Endothelial cell (in vitro differentiated cells): Measurements from ENCODE around the gene SUPT7L. TPM values are rescaled to one million over a fixed set of nuclear protein-coding genes. Genes with fewer than 3 reads are reported as not detected.

Source experiments
- DNase-seq: peaks from one replicate; pipeline ENCODE4 v3.0.0; 2021; ENCODE audit warnings: low spot score
- H3K27ac Mint-ChIP-seq: one replicate; pipeline ENCODE4 v1.8.0; 2021; ENCODE audit warnings: mixed read lengths, inconsistent platforms; ENCODE audit not compliant: unreplicated experiment
- H3K27me3 Mint-ChIP-seq: one replicate; pipeline ENCODE4 v1.8.0; 2021; ENCODE audit warnings: mild to moderate bottlenecking, moderate library complexity, mixed read lengths, inconsistent platforms; ENCODE audit not compliant: unreplicated experiment
- H3K36me3 Mint-ChIP-seq: one replicate; pipeline ENCODE4 v1.8.0; 2021; ENCODE audit warnings: mild to moderate bottlenecking, low read depth, mixed read lengths, inconsistent platforms; ENCODE audit not compliant: unreplicated experiment
- H3K4me1 Mint-ChIP-seq: one replicate; pipeline ENCODE4 v1.8.0; 2021; ENCODE audit warnings: mild to moderate bottlenecking, mixed read lengths, inconsistent platforms; ENCODE audit not compliant: unreplicated experiment
- H3K4me3 Mint-ChIP-seq: one replicate; pipeline ENCODE4 v1.8.0; 2021; ENCODE audit warnings: mild to moderate bottlenecking, mixed read lengths, inconsistent platforms; ENCODE audit not compliant: unreplicated experiment
- H3K9me3 Mint-ChIP-seq: one replicate; pipeline ENCODE4 v1.8.0; 2021; ENCODE audit warnings: mixed read lengths, inconsistent platforms; ENCODE audit not compliant: unreplicated experiment
- total RNA-seq: library from RNA; stranded (reverse); fragmentation: NEBNext Ultra II Directional; extraction: Animal tissue kit (Norgen Biotek cat#: 25700); gene quantifications from one replicate; pipeline ENCODE4 v1.2.1, GENCODE V29; 2021; ENCODE audit not compliant: unreplicated experiment
- TF ChIP-seq, protein P1 (sequence below): fragments of 200-600 bp; sonication (generic); IDR thresholded peaks from one replicate; pipeline ENCODE4 v1.5.0; 2021; ENCODE audit warnings: antibody characterized with exemption; ENCODE audit not compliant: unreplicated experiment

The SUPT7L gene
- total RNA-seq, 1 donor from 2014 or later: 39.1 TPM

DNA sequence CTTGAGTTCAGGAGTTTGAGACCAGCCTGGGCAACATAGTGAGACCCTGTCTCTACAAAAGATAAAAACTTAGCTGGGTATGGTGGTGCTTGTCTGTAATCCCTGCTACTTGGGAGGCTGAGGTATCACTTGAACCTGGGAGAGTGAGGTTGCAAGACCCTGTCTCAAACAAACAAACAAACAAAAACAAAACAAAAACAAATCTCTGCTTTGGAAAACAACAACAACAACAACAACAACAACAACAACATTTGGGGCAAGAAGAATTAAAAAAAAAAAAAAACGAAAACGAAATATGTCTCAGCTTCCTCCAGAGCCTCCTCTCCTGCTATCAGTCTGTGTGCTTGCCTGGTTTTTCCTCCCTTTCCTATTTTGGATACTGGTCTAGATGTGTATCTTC is 17.2 kb upstream of the SUPT7L start:
- Mint-ChIP-seq H3K4me3 (no peak overlapping the region), H3K27ac (peak overlapping the region; percentile 39), H3K4me1 (peaks cover 9% of the 10 kb centered on the region), H3K36me3 (peaks cover 16% of the 10 kb centered on the region), H3K27me3 (no peaks in the 10 kb centered on the region), H3K9me3 (no peaks in the 10 kb centered on the region)
- TF ChIP-seq, protein P1, sequence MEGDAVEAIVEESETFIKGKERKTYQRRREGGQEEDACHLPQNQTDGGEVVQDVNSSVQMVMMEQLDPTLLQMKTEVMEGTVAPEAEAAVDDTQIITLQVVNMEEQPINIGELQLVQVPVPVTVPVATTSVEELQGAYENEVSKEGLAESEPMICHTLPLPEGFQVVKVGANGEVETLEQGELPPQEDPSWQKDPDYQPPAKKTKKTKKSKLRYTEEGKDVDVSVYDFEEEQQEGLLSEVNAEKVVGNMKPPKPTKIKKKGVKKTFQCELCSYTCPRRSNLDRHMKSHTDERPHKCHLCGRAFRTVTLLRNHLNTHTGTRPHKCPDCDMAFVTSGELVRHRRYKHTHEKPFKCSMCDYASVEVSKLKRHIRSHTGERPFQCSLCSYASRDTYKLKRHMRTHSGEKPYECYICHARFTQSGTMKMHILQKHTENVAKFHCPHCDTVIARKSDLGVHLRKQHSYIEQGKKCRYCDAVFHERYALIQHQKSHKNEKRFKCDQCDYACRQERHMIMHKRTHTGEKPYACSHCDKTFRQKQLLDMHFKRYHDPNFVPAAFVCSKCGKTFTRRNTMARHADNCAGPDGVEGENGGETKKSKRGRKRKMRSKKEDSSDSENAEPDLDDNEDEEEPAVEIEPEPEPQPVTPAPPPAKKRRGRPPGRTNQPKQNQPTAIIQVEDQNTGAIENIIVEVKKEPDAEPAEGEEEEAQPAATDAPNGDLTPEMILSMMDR: no peak
- DNase-seq: no peak

DNA sequence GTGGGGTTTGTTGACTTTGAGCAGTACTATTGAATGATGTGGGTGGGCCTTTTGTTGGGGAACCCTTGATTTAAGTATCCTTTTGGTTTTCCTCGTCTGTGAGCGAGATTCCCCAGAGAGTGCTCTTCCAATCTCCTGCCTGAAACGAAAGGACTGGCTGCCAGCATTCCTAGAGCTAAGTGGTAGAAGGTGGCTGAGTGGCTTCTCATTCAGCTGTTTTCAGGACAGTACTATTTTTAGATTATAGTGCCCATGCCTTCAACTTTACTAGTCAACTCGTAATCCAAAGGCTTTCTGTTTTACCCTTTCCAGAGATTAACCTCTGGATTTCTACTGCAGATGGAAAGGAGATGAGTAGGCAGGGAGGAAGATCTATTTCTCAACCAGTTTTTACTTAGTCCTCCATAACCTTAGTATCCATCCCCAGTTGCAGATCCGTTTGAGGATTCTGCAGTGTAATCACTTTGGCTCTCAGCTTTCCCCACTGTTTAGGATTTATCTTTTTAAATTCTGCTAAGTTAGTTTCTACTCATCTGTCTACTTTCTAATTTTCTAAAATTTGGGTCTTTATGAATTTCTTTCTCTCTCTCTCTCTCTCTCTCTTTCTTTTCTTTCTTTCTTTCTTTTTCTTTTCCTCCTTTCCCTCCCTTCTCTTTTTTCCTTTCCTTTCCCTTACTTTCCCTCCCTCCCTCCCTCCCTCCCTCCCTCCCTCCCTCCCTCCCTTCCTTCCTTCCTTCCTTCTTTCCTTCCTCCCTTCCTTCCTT is 9.5 kb upstream of the SUPT7L start:
- Mint-ChIP-seq H3K4me3 (no peak overlapping the region), H3K27ac (no peak overlapping the region), H3K36me3 (peaks cover 39% of the 10 kb centered on the region), H3K27me3 (no peaks in the 10 kb centered on the region), H3K4me1 (no peaks in the 10 kb centered on the region), H3K9me3 (no peaks in the 10 kb centered on the region)
- TF ChIP-seq, protein P1: no peak
- no peak for DNase-seq

DNA sequence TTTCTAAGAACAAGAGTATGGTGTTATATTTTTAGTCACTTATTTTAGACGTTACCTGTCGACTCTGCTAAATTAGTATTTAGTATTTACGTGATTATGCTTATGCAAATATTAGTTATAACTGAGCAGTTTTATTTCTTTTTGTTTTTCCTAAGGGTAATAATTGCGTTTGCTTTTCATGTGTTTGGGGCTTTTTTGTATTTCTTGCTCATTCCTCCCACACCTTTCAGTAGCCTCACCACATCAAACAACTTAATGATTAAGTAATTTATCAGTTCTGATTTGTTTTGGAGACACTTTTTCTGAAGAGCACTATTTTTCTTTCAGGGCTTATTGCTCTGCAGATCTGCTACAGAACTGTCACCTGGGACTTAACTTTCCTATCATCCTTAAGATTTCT is 7.8 kb upstream of the SUPT7L start:
- TF ChIP-seq, protein P1: no peak
- Mint-ChIP-seq H3K36me3 (peaks cover 35% of the 10 kb centered on the region), H3K4me3 (no peak overlapping the region), H3K27ac (no peak overlapping the region), H3K27me3 (no peaks in the 10 kb centered on the region), H3K4me1 (peaks cover 8% of the 10 kb centered on the region), H3K9me3 (no peaks in the 10 kb centered on the region)
- no peak for DNase-seq

DNA sequence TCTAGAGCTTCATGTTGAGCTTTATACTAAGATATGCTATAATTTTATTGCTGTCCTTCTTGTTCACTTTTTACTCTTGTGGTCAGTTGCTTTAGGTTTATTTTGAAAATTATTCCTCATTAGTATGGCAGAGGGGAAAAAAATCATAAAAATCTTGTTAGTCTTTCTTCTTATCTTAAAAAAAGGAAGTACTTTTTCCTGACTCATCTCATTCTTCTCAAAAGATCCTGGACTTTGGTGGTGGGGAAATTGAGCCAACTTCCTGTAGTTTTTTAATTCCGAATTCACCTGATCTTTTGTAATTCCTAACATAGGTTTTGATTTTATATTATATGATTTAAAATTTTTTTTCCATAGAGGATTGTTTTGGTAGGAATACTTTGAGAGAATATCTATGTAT is 4.0 kb upstream of the SUPT7L start:
- Mint-ChIP-seq H3K4me3 (no peak overlapping the region), H3K4me1 (peaks cover 31% of the 10 kb centered on the region), H3K27me3 (no peaks in the 10 kb centered on the region), H3K36me3 (peaks cover 12% of the 10 kb centered on the region), H3K9me3 (no peaks in the 10 kb centered on the region), H3K27ac (peak overlapping the region; percentile 86)
- DNase-seq: no peak
- TF ChIP-seq, protein P1: no peak

DNA sequence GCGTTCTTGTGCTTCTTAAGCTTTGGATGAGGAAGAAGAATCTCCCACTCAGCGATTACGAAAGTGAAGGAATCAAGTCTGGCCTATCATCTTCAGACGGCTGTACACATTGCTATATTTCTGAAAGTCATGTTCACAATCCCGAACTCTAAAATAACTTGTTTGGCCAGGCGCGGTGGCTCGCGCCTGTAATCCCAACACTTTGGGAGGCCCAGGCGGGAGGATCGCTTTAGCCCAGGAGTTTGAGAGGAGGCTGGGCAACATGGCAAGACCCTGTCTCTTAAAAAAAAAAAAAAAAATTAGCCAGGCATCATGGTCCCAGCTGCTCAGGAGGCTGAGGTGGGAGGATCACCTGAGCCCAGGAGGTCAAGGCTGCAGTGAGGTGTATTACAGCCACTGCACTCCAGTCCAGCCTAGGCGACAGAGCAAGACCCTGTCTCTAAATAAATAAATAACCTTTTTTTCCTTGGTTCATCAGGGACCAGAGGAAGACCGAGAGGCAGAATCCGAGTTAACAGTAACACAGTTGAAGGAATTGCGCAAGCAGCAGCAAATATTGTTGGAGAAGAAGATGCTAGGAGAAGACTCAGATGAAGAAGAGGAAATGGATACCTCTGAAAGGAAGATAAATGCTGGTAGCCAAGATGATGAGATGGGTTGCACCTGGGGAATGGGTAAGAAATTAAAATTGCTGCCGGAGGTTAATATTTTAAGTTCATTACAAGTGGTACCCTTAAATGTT is 1.4 kb upstream of the SUPT7L start:
- peaks cover 32% of the 10 kb centered on the region for H3K4me1 Mint-ChIP-seq
- peak overlapping the region; percentile 100 for H3K4me3 Mint-ChIP-seq
- peaks cover 3% of the 10 kb centered on the region for H3K27me3 Mint-ChIP-seq
- no peak for DNase-seq
- TF ChIP-seq, protein P1: no peak
- H3K9me3 Mint-ChIP-seq: no peaks in the 10 kb centered on the region
- peak overlapping the region; percentile 43 for H3K27ac Mint-ChIP-seq
- peaks cover 19% of the 10 kb centered on the region for H3K36me3 Mint-ChIP-seq
